Neutrophil (primary cell): ENCODE results near the gene PBRM1.

Source experiments
- H3K27ac ChIP-seq: fragments of 200-600 bp; sonication (generic); 2 replicates; pipeline ENCODE4 v1.5.1; 2016; ENCODE audit warnings: mild to moderate bottlenecking, moderate library complexity
- H3K27me3 ChIP-seq: fragments of 200-600 bp; sonication (generic); 2 replicates; pipeline ENCODE4 v1.6.0; 2016; ENCODE audit warnings: mild to moderate bottlenecking
- H3K36me3 ChIP-seq: fragments of 200-600 bp; sonication (generic); 2 replicates; pipeline ENCODE4 v1.5.1; 2017
- H3K4me1 ChIP-seq, 2 experiments: fragments of 200-600 bp in 1 of 2; sonication (generic) in 1 of 2; 1 replicate in 1 of 2; 2 replicates in 1 of 2; pipeline versions ENCODE4 v1.5.1 to v1.6.1; 2013 to 2016; ENCODE audit warnings: low read depth in 1 of 2, low read length in 1 of 2, mild to moderate bottlenecking in 1 of 2, moderate library complexity in 1 of 2; ENCODE audit not compliant: control insufficient read depth in 1 of 2, insufficient read depth in 1 of 2
- H3K4me3 ChIP-seq, 2 experiments: fragments of 200-600 bp in 1 of 2; sonication (generic) in 1 of 2; 1 replicate in 1 of 2; 2 replicates in 1 of 2; pipeline ENCODE4 v1.5.1; 2013 to 2016; ENCODE audit warnings: low read depth in 1 of 2, low read length in 1 of 2, mild to moderate bottlenecking in 1 of 2, moderate library complexity in 1 of 2
- H3K9me3 ChIP-seq: fragments of 200-600 bp; sonication (generic); 2 replicates; pipeline ENCODE4 v1.5.1; 2016
- CTCF ChIP-seq: fragments of 200-600 bp; sonication (generic); IDR thresholded peaks from 2 replicates; pipeline ENCODE4 v1.5.1; 2016; ENCODE audit warnings: antibody characterized with exemption

PBRM1 gene

DNA sequence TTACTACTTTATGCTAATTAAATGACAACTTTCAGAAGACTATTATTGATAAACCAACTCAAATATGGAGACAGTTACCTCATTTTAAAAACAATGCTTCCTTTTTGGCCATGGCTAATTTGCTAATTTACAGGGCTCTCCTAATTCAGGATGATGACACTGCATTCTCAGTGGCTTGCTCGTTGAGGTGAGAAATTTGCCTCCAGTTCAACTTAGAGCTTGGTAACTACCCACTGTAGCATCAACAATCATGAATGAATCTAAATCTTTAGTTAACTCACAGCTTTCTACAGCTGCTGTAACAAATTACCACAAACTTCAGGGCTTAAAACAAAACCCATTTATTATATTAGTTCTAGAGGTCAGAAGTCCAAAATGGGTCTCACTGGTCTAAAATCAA lies 14.0 kb downstream of the PBRM1 start:
- Histone ChIP-seq H3K27ac (peak overlapping the region; percentile 67), H3K36me3 (peaks cover 34% of the 10 kb centered on the region), H3K4me1 (peaks cover 11 to 24% of the 10 kb centered on the region in 2 experiments), H3K9me3 (no peaks in the 10 kb centered on the region), H3K4me3 (no peak overlapping the region), H3K27me3 (no peaks in the 10 kb centered on the region)
- no peak for TF ChIP-seq CTCF

GRCh38 chr3:52670621-52671521 lies 14.8 kb downstream of the PBRM1 start:
- peaks cover 33% of the 10 kb centered on the region for H3K36me3 ChIP-seq
- no peaks in the 10 kb centered on the region for H3K9me3 ChIP-seq
- H3K4me1 ChIP-seq = peaks cover 11 to 24% of the 10 kb centered on the region in 2 experiments
- peak overlapping the region; percentile 67 for H3K27ac ChIP-seq
- no peaks in the 10 kb centered on the region for H3K27me3 ChIP-seq
- no peak for TF ChIP-seq CTCF
- no peak overlapping the region for H3K4me3 ChIP-seq

DNA sequence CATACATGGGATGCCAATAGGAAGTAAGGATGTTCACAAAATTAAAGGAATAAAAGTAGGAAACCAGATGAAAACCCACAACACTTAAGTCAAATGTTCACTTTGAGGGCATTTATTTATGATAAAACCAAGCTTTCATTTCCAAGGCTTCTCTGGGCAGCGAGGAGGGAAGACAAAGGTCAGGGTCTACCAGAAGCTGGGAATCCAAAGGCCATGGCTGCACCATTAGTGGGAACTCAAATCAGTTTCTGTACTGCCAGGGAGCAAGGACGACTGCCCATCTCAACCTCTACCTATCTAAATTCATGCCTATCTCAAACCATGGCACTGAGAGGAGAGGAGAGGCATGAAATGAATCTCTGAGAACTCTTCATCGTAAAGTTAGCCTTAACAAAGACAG lies 22.6 kb downstream of the PBRM1 start:
- H3K4me3 ChIP-seq = no peak overlapping the region
- H3K9me3 ChIP-seq = no peaks in the 10 kb centered on the region
- TF ChIP-seq CTCF = no peak
- no peaks in the 10 kb centered on the region for H3K4me1 ChIP-seq
- no peaks in the 10 kb centered on the region for H3K27me3 ChIP-seq
- peaks cover 64% of the 10 kb centered on the region for H3K36me3 ChIP-seq
- H3K27ac ChIP-seq = no peak overlapping the region

DNA sequence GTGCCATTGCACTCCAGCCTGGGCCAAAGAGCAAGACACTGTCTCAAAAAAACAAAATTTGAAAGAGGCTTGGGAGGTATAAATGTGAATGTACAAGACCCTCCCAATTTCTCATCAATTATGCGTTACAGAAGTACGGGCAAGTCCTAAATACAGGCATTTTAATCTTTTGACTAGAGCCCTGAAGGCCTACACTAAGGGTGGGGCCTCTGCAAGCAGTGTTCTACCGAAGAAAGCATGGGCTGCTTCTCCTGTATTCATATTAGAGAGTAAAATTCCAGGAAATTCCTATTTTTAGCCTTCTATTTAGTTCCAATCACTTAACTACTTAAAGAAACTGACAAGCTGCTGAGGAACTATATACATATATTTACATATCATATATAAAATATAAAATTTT lies 25.7 kb downstream of the PBRM1 start:
- TF ChIP-seq CTCF = no peak
- no peak overlapping the region for H3K4me3 ChIP-seq
- H3K4me1 ChIP-seq = no peaks in the 10 kb centered on the region
- no peak overlapping the region for H3K27ac ChIP-seq
- peaks cover 74% of the 10 kb centered on the region for H3K36me3 ChIP-seq
- H3K27me3 ChIP-seq = no peaks in the 10 kb centered on the region
- no peaks in the 10 kb centered on the region for H3K9me3 ChIP-seq

- no peak overlapping the region for H3K27ac ChIP-seq
- H3K36me3 ChIP-seq = peaks cover 94% of the 10 kb centered on the region
- H3K9me3 ChIP-seq = no peaks in the 10 kb centered on the region
- TF ChIP-seq CTCF = no peak
- H3K27me3 ChIP-seq = no peaks in the 10 kb centered on the region
- no peaks in the 10 kb centered on the region for H3K4me1 ChIP-seq
- no peak overlapping the region for H3K4me3 ChIP-seq
Measured at GRCh38 chr3:52655895-52656294, 29.8 kb downstream of the PBRM1 start.
